Activated CD8-positive, alpha-beta T cell treated with anti-CD3 and anti-CD28 coated beads, Interleukin-2, amount 10 ng/mL, durations not matched to agents 7 days and 5 days (primary cell): ENCODE data around the gene BEGAIN. TPM values are rescaled to one million over a fixed set of nuclear protein-coding genes. Genes with fewer than 3 reads are reported as not detected.

Experiments used
- ATAC-seq: fragments of 150-1000 bp; cut with Tn5 transposase; one replicate; pipeline ENCODE4 v1.10.0; 2021; ENCODE audit warnings: moderate library complexity
- CTCF ChIA-PET: fragments of 350-600 bp; sonication (Branson Sonifier 250); formaldehyde crosslinking; loops from one replicate; lab custom pipeline; 2021; ENCODE audit warnings: antibody characterized with exemption; lab: Charles Lee
- POLR2A ChIA-PET: fragments of 350-600 bp; sonication (Branson Sonifier 250); formaldehyde crosslinking; loops from one replicate; lab custom pipeline; 2021; ENCODE audit warnings: antibody characterized with exemption; lab: Charles Lee
- DNase-seq: peaks from one replicate; pipeline ENCODE4 v3.0.0-alpha.2; 2020
- H3K27ac Mint-ChIP-seq: one replicate; pipeline ENCODE4 v1.8.0; 2021; ENCODE audit warnings: mild to moderate bottlenecking, mixed read lengths
- H3K27me3 Mint-ChIP-seq: one replicate; pipeline ENCODE4 v1.8.0; 2021; ENCODE audit warnings: low read depth, mixed read lengths
- H3K36me3 Mint-ChIP-seq: one replicate; pipeline ENCODE4 v1.8.0; 2021; ENCODE audit warnings: low read depth, mixed read lengths
- H3K4me1 Mint-ChIP-seq: one replicate; pipeline ENCODE4 v1.8.0; 2021; ENCODE audit warnings: low read depth, mixed read lengths
- H3K4me3 Mint-ChIP-seq: one replicate; pipeline ENCODE4 v1.8.0; 2021; ENCODE audit warnings: mild to moderate bottlenecking, mixed read lengths
- H3K9me3 Mint-ChIP-seq: one replicate; pipeline ENCODE4 v1.8.0; 2022; ENCODE audit warnings: mixed read lengths; ENCODE audit not compliant: insufficient read depth
- total RNA-seq, 2 experiments: library from RNA; stranded (reverse); gene quantifications; one replicate each; pipeline ENCODE4 v1.2.3, GENCODE V29; 2021

BEGAIN gene, protein sequence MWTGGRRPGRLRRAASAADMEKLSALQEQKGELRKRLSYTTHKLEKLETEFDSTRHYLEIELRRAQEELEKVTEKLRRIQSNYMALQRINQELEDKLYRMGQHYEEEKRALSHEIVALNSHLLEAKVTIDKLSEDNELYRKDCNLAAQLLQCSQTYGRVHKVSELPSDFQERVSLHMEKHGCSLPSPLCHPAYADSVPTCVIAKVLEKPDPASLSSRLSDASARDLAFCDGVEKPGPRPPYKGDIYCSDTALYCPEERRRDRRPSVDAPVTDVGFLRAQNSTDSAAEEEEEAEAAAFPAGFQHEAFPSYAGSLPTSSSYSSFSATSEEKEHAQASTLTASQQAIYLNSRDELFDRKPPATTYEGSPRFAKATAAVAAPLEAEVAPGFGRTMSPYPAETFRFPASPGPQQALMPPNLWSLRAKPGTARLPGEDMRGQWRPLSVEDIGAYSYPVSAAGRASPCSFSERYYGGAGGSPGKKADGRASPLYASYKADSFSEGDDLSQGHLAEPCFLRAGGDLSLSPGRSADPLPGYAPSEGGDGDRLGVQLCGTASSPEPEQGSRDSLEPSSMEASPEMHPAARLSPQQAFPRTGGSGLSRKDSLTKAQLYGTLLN
- 1 to 10 TPM in 1 of 2 experiments, under 1 TPM in 1; 0.70 to 1.2 TPM for total RNA-seq

DNA sequence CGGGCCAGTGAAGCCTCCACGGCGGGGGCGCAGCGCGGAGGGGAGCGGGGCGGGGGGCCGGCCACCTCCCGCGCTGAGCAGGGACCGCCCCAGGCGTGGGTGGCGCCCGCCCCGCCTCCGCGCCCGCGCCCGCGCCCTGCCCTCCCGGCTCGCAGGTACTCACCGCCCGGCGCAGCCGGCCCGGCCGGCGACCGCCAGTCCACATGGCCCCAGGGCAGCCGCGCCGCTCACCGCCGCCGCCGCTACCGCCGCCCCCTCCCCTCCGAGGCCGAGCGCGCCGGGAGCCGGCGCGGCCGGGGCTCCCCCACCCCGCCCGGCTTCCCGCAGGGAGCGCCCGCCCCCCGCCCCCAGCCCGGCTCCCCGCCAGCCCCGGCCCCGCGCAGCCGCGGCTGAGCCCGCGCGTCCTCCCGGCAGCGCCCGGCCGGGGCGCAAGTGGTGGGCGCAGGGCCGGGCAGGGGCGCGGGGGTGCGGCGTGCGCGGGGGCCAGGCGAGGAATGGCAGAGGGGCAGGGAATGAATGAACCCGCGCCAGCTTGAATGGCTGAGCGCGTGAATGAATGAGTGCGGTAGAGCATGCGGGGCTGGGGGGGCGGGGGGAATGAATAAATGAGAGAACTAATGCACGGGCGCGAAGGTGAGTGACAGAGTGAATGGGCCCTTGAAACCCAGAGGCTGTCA, at the start of gene BEGAIN:
Gene BEGAIN, minus strand, starts transcription at position 332 of the 677 bp plus-strand sequence. Its CDS starts 127 bp downstream, at position 205.
- H3K27ac Mint-ChIP-seq: no peak within 1 kb of the TSS
- no peaks in the 10 kb centered on the region for H3K9me3 Mint-ChIP-seq
- H3K27me3 Mint-ChIP-seq: peaks cover 25% of the 10 kb centered on the region
- ChIA-PET CTCF (interaction anchor here (1.4 kb wide), 1 partner anchor 17 kb away, joined by 4 read pairs; no protein-coding TSS in a partner anchor), POLR2A (no interaction called here)
- H3K4me3 Mint-ChIP-seq: peak within 1 kb of the TSS; percentile 59
- DNase-seq (no peak), ATAC-seq (peak; percentile 79)
- peaks cover 3% of the 10 kb centered on the region for H3K4me1 Mint-ChIP-seq
- no peaks in the 10 kb centered on the region for H3K36me3 Mint-ChIP-seq

DNA sequence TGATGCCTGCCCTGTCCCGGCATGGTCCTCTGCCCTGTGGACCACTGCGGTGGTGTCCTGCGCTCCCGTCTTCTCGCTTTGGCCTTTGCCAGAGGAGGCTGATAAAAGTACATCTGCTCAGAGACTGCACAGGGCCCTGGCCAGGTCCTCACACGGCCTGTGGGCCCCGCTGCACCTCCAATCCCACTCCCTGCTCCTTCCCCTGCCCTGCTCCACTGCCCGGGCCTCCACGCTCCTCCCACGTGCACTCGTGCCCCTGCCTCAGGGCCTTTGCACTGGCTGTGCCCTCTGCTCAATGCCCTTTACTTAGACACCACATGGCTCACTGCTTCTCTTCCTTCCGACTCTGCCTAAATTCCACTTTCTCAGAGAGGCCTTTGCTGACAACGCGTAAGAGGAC, 49.3 kb upstream of the BEGAIN start:
- no peak overlapping the region for H3K4me3 Mint-ChIP-seq
- ChIA-PET POLR2A (interaction anchor here (1.0 kb wide), 1 partner anchor 9 kb away, joined by 3 read pairs; no protein-coding TSS in a partner anchor), CTCF (interaction anchor here (0.7 to 2.4 kb wide), 6 partner anchors 9 to 253 kb away, joined by 3 to 16 read pairs (median 4); no protein-coding TSS in a partner anchor)
- peaks cover 37% of the 10 kb centered on the region for H3K4me1 Mint-ChIP-seq
- no peaks in the 10 kb centered on the region for H3K36me3 Mint-ChIP-seq
- no peaks in the 10 kb centered on the region for H3K9me3 Mint-ChIP-seq
- H3K27me3 Mint-ChIP-seq: peaks cover 29% of the 10 kb centered on the region
- no peak for ATAC-seq
- no peak for DNase-seq
- no peak overlapping the region for H3K27ac Mint-ChIP-seq

DNA sequence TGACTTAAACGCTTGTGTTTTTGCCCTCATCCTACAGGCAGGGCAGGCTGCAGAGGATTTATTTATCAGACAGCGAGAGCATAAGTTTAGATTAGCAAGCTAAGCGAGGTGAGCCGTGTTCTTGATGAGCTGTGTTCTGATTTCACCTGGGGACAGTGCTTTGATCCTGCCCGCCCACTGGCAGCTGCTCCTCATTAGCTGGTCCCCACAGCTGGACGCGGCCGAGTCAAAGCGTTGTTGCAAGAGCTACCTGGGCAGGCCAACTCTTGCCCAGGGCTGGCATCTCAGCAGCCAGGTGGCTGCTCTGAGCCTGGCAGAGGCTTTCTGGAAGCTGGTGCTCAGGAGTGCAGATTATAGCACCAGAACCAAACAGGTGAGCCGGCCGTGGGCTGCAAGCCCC, 46.8 kb upstream of the BEGAIN start:
- CTCF ChIA-PET: interaction anchor here (0.7 kb wide), 1 partner anchor 11 kb away, joined by 3 read pairs; no protein-coding TSS in a partner anchor

DNA sequence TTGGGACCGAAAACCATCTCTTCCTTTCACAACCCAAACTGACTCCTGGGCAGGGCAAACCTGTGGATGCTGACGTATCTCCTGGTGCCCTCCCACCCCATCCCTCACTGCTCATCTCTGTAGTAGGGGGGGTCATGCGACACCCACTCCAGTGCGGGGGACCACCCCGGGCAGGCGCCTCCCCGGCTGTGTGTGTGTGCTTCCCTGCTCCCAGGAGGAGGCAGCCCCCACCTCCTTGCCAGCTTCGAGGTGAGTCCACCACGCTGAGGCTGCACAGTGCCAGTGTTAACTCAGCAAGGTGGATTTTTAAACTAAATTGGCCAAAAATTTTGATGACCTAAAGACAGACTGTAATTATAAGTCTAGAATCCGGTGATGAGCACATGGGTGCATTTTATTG, 46.2 kb upstream of the BEGAIN start:
- no peaks in the 10 kb centered on the region for H3K36me3 Mint-ChIP-seq
- H3K4me3 Mint-ChIP-seq: no peak overlapping the region
- ATAC-seq (no peak), DNase-seq (no peak)
- peaks cover 7% of the 10 kb centered on the region for H3K4me1 Mint-ChIP-seq
- H3K27ac Mint-ChIP-seq: no peak overlapping the region
- peaks cover 29% of the 10 kb centered on the region for H3K27me3 Mint-ChIP-seq
- H3K9me3 Mint-ChIP-seq: no peaks in the 10 kb centered on the region
- ChIA-PET CTCF (interaction anchor here (1.7 kb wide), 1 partner anchor 12 kb away, joined by 9 read pairs; no protein-coding TSS in a partner anchor), POLR2A (no interaction called here)

More for the DNA sequence above, 46.8 kb upstream of the BEGAIN start:
- Mint-ChIP-seq H3K4me1 (peaks cover 11% of the 10 kb centered on the region), H3K27ac (no peak overlapping the region), H3K9me3 (no peaks in the 10 kb centered on the region), H3K4me3 (no peak overlapping the region), H3K27me3 (peaks cover 29% of the 10 kb centered on the region), H3K36me3 (no peaks in the 10 kb centered on the region)
- POLR2A ChIA-PET: no interaction called here
- DNase-seq (no peak), ATAC-seq (no peak)

DNA sequence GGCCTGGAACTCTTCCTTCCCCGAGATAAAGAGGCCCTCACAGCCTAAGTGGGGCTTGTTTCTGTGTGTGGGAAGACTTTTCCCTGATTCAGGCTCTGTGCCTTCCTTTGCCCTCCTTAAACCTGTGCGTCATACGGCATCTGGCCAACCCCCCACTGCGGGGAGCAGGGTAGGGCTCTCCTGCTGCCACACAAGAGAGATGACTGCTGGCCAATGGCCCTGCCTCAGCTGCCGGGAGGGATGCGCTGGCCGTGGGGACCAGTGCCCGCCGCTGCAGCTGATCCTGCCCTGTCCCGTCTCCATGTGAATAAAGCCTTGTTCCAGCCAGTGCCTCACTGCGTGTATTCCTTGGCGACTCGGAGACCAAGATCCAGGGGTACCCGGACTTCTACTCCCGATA, 42.5 kb upstream of the BEGAIN start:
- ChIA-PET CTCF (interaction anchor here (2.0 kb wide), 1 partner anchor 16 kb away, joined by 8 read pairs; no protein-coding TSS in a partner anchor), POLR2A (no interaction called here)
- Mint-ChIP-seq H3K9me3 (no peaks in the 10 kb centered on the region), H3K27me3 (peaks cover 36% of the 10 kb centered on the region), H3K4me3 (no peak overlapping the region), H3K27ac (no peak overlapping the region), H3K36me3 (no peaks in the 10 kb centered on the region), H3K4me1 (peaks cover 4% of the 10 kb centered on the region)
- DNase-seq (no peak), ATAC-seq (no peak)

DNA sequence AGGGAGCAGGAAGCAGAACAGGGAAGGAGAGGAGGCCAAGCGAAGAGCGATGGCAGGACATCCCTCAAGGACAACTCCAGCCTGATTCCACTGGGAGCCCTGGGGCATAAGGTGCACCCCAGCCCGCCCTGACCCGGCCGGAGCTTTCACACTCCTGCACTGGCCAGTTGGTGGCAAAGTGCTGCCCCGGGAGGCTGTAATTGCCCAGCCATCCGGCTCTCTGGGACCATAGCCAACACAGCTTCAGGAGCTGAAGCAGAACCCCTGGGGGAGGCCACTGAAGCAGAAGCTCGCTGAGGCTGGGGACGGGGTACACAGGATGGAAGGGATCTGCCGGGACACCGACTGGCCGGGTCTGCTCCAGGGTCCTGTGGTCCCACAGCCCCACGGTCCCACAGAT, 41.9 kb upstream of the BEGAIN start:
- POLR2A ChIA-PET: no interaction called here
- CTCF ChIA-PET: no interaction called here
- ATAC-seq (no peak), DNase-seq (no peak)
- no peaks in the 10 kb centered on the region for H3K9me3 Mint-ChIP-seq
- H3K27ac Mint-ChIP-seq: no peak overlapping the region
- H3K36me3 Mint-ChIP-seq: no peaks in the 10 kb centered on the region
- peaks cover 36% of the 10 kb centered on the region for H3K27me3 Mint-ChIP-seq
- no peak overlapping the region for H3K4me3 Mint-ChIP-seq
- peaks cover 7% of the 10 kb centered on the region for H3K4me1 Mint-ChIP-seq

DNA sequence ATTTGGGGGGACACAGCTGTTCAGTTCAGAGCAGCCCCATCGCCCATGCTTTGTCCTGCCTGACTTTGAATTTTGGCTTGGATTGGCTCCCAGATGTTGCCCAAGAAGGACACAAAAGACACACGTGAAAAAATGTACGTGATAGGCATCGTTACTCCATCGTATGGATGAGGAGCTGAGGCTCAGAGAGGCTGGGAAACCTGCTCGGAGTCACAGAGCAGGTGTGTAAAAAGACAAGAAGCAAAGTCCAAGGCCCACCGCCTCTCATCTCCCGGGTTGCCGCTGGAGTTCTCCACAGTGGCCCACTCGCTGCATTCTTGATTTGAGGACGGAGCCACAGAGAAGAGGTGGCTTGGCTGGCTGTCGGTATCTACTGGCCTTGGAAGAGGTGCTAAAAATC, 41.0 kb upstream of the BEGAIN start:
- CTCF ChIA-PET: interaction anchor here (1.4 to 2.9 kb wide), 2 partner anchors 11 to 17 kb away, joined by 4 to 17 read pairs; no protein-coding TSS in a partner anchor

DNA sequence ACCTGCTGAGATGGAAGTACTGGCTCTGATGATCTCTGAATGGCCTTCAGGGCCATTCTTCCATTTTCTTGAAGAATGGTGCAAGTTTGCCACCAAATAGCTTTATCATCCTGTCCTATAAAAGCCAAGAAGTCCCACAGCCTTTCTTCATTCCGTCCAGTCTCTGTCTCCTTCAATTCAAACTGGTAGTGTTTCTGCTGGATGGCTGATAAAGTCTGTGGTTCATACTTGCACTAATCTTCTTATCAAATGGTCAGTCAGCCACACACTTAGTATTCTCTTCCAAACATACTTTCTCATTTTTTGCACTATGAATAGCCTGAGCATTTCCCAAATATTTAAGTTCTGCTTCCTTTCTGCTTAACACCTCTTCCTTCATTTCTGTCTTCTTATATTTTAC, 39.4 kb upstream of the BEGAIN start:
- no peak for DNase-seq
- ATAC-seq: no peak
- Mint-ChIP-seq H3K4me1 (peaks cover 4% of the 10 kb centered on the region), H3K9me3 (no peaks in the 10 kb centered on the region), H3K4me3 (no peak overlapping the region), H3K36me3 (no peaks in the 10 kb centered on the region), H3K27ac (no peak overlapping the region), H3K27me3 (peaks cover 26% of the 10 kb centered on the region)
- POLR2A ChIA-PET: no interaction called here
- CTCF ChIA-PET: interaction anchor here (0.6 to 2.9 kb wide), 4 partner anchors 9 to 331 kb away, joined by 3 to 17 read pairs (median 4); no protein-coding TSS in a partner anchor

More for the DNA sequence above, 41.0 kb upstream of the BEGAIN start:
- H3K36me3 Mint-ChIP-seq: no peaks in the 10 kb centered on the region
- ATAC-seq (no peak), DNase-seq (no peak)
- no peaks in the 10 kb centered on the region for H3K9me3 Mint-ChIP-seq
- no peak overlapping the region for H3K27ac Mint-ChIP-seq
- peaks cover 7% of the 10 kb centered on the region for H3K4me1 Mint-ChIP-seq
- peaks cover 33% of the 10 kb centered on the region for H3K27me3 Mint-ChIP-seq
- POLR2A ChIA-PET: no interaction called here
- no peak overlapping the region for H3K4me3 Mint-ChIP-seq

DNA sequence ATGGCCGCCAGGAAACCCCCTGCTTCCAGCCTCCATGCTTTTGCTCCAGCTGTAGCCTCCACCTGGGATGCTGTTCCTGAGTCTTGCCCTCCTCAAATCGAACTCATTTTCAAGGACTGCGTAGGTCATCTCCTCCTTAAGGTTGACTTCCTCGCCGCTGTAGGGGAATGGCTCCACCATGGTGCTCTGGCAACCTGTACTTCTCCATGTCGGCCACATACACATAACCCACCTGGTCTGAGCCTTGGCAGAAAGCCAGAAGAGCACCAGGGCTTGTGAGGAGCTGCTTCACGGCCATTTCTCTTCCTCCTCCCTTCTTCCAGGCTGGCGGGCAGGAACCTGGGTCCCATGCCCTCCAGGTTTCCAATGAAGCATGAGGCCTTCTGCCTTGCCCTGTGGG, 36.7 kb upstream of the BEGAIN start:
- H3K27me3 Mint-ChIP-seq: peaks cover 31% of the 10 kb centered on the region
- ChIA-PET CTCF (no interaction called here), POLR2A (no interaction called here)
- no peaks in the 10 kb centered on the region for H3K36me3 Mint-ChIP-seq
- no peaks in the 10 kb centered on the region for H3K9me3 Mint-ChIP-seq
- ATAC-seq: no peak
- H3K4me1 Mint-ChIP-seq: peaks cover 3% of the 10 kb centered on the region
- H3K4me3 Mint-ChIP-seq: no peak overlapping the region
- H3K27ac Mint-ChIP-seq: no peak overlapping the region
- no peak for DNase-seq

DNA sequence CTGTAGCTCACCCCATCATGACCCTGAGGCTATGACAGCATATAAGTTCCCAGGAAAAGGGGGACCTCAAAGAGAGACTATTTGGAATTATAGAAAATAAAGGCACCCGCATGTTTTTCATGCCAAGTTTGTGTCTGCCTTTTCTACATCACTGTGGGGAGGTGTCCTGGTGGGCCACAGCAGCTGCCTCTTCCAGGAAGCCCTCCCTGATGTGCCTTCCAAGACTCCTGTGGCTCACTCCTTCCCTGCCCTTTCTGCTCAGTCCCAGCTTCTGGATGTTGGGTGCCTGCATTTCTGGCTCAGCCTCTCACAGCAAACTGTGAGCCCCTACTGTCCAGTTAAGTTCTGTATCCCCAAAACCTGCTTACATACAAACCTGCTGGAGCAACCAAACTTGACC, 36.3 kb upstream of the BEGAIN start:
- ChIA-PET POLR2A (no interaction called here), CTCF (no interaction called here)
- H3K9me3 Mint-ChIP-seq: no peaks in the 10 kb centered on the region
- H3K27me3 Mint-ChIP-seq: peaks cover 31% of the 10 kb centered on the region
- H3K27ac Mint-ChIP-seq: no peak overlapping the region
- DNase-seq (no peak), ATAC-seq (no peak)
- peaks cover 5% of the 10 kb centered on the region for H3K4me1 Mint-ChIP-seq
- no peak overlapping the region for H3K4me3 Mint-ChIP-seq
- H3K36me3 Mint-ChIP-seq: no peaks in the 10 kb centered on the region

DNA sequence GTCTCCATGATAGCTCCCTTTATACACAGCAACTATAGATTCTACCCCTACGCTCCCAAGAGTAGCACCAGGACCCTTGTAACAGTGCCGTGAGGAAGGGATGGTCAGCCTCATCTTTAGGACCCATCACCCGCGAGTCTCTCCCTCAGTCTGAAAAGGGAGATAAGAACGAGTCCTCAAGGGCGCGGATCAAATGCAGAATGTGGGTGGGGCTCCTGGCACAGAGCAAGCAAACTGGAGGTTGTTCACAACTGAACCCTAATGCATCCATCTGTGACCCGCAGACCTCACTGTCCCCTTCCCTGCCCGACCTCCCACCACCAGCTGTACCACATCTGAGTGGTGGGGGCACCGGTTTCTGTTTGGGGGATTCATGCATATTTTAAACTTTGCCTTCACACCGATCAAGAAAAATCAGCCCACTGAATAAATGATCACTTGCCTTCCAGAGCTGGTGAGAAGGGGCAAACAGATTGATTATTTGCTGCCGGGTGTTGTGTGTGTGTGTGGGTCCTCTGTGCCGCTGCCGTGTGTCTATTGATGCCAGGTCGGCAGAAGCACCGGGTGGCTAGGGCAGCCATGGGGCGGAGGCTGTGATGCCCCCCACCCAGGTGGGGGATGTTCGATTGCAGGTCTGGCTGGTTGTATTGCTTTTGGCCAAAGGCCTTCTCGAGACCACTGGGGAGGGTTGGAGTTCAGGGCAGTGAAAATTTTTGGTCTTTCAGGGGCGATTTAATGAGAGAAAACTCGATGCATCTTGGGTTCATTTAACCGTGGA, 35.7 kb upstream of the BEGAIN start:
- Mint-ChIP-seq H3K27me3 (peaks cover 31% of the 10 kb centered on the region), H3K9me3 (no peaks in the 10 kb centered on the region), H3K4me1 (peaks cover 12% of the 10 kb centered on the region), H3K36me3 (no peaks in the 10 kb centered on the region), H3K27ac (no peak overlapping the region), H3K4me3 (no peak overlapping the region)
- no peak for DNase-seq
- no peak for ATAC-seq
- CTCF ChIA-PET: no interaction called here
- POLR2A ChIA-PET: no interaction called here
